ENCODE data around the gene GBP5.
"Not testable (repeated sequence)": the region's sequence is repeated elsewhere in the genome, so short reads cannot be mapped to it uniquely, and the experiment has no call there.

Gene GBP5

DNA sequence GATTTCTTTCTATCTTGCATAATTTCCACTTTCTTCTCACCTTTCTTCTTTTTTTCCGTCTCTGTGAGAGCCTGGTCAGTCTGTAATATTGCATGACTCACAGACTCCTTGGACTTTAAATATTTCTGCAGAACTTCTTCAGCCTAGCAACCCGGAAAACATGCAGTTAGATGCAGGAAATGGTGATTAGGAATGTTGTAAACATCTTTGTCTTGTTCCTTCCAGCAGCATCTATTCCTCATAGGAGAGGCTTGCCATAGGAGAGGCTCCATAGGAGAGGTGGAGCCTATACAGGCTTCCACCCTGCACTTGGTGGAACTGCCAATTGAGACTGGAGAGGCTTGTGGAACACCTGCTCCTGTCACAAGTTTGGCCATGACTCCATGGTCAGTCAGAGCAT, 10.0 kb downstream of the GBP5 start:
- DNase-seq (ENCODE audit: low spot score): no peak
- TF ChIP-seq, protein P1, sequence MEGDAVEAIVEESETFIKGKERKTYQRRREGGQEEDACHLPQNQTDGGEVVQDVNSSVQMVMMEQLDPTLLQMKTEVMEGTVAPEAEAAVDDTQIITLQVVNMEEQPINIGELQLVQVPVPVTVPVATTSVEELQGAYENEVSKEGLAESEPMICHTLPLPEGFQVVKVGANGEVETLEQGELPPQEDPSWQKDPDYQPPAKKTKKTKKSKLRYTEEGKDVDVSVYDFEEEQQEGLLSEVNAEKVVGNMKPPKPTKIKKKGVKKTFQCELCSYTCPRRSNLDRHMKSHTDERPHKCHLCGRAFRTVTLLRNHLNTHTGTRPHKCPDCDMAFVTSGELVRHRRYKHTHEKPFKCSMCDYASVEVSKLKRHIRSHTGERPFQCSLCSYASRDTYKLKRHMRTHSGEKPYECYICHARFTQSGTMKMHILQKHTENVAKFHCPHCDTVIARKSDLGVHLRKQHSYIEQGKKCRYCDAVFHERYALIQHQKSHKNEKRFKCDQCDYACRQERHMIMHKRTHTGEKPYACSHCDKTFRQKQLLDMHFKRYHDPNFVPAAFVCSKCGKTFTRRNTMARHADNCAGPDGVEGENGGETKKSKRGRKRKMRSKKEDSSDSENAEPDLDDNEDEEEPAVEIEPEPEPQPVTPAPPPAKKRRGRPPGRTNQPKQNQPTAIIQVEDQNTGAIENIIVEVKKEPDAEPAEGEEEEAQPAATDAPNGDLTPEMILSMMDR (IDR thresholded peaks at IDR 0.05; ENCODE audit: extremely low read depth, missing control alignments): no peak

DNA sequence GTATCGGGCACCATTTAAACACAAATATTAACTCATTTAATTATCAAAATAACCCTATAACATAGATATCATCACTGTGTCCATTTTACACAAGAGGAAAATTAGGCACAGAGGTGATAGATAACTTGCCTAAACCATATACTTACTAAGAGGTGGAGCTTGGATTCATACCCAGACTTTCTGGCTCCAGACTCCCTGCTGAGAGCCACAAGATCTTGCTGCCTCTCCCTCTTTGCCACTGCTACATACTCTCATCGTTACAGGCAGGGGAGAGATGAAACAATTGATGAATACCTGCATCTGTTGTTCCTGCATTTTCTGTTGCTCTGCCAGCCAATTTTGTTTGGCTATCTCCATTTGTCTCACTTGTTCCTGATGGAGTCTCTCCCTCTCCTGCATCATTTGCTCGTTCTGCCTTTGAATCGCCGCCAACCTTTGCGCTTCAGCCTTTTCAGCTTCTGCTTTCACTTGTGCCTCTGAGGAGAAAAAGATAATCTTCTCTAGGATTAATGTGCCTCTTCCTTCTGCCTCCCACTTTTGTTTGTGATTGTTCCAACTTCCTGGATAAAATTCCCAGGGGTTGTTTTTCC, 10.6 kb downstream of the GBP5 start:
- TF ChIP-seq, protein P1 (IDR thresholded peaks at IDR 0.05; ENCODE audit: extremely low read depth, missing control alignments): no peak
- DNase-seq (ENCODE audit: low spot score): no peak

DNA sequence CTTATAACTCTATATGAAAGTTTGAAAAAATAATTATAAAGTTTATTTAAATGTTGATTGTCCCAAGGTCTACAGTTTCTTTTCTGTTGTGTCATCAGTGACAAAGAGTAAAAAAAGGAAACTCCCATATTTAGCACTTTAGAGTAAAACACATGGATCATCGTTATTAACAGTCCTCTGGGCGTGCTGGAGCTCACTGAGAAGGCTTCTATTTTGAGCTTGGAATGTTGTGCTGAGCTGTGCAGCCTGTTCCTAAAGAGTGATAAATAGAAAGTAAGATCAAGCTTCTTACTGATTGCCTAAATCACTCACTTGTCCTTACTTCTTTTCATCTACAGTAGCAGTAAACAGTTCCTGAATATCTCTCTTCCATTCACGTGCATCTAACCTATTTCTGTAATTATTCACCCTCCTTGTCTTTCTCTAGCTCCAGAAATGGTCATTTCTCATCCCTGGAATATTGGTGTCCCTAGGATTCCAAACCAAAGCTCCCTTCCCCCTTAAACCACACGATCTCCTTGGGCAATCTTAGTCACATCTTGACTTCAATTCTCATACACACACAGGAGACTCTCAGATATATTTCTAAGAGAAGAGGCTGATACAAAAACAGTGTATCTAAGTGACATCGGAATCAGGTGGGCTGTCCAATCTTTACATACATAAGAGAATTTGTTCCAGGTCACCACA, 11.9 kb downstream of the GBP5 start:
- TF ChIP-seq, protein P1 (IDR thresholded peaks at IDR 0.05; ENCODE audit: extremely low read depth, missing control alignments): no peak
- DNase-seq (ENCODE audit: low spot score): no peak

DNA sequence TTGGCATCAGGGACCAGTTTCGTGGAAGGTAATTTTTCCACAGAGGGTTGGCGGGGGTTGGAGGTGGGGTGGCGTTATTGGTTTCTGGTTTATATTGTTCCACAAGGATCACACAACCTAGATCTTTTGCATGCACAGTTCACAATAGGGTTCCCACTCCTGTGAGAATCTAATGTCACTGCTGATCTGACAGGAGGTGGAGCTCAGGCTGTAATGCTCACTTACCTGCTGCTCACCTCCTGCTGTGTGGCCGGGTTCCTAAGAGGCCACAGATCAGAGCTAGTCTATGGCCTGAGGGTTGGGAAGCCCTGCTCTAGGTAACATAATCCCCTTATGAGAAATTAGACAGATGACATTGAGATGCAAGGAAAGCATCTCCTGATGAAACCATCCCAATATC, 12.6 kb downstream of the GBP5 start:
- DNase-seq (ENCODE audit: low spot score): no peak
- TF ChIP-seq, protein P1 (IDR thresholded peaks at IDR 0.05; ENCODE audit: extremely low read depth, missing control alignments): no peak

DNA sequence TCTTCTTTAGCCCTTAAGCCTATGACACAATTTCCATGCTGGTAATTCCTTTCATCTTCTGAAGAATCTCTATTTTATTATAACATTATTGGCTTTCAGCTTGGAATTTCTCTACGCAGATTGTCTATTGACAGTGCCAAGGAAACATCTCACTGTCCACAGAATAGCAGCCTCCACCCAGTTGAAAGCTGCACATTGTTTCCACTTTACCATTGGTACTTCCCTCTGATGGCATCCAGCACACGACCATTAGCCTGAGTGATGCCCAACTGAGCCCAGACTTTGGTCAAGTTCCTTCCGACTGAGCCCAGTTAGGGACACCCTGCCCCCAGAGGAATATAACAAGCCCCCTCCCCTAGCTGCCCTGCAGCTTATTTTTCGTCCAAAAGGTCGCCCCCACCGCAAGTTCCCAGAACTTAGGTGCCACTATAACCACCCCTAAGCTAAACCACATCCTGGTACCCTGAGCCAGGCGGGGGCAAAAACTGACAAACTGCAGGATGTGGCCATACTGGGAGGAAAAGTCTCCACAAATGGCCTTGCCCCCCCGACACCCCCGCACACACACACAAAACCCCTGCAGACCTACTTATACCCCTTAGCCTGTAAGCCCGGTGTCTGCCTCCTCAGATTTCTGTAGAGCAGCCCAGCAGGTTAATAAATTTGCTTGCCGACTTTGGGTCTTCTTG, 13.2 kb downstream of the GBP5 start:
- TF ChIP-seq, protein P1 (IDR thresholded peaks at IDR 0.05; ENCODE audit: extremely low read depth, missing control alignments): no peak

DNA sequence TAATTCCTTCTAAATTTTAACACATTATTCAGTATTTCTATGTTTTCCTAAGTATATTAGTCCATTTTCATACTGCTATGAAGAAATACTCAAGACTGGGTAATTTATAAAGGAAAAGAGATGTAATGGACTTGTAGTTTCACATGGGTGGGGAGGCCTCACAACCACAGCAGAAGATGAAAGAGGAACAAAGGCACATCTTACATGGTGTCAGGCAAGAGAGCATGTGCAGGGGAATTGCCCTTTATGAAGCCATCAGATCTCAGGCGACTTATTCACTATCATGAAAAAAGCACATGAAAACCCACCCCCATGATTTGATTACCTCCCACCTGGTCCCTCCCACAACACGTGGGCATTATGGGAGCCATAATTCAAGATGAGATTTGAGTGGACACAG, 15.6 kb downstream of the GBP5 start:
- TF ChIP-seq, protein P1 (IDR thresholded peaks at IDR 0.05; ENCODE audit: extremely low read depth, missing control alignments): no peak
- no peak for DNase-seq (ENCODE audit: low spot score)

More for the DNA sequence above, 13.2 kb downstream of the GBP5 start:
- no peak for DNase-seq (ENCODE audit: low spot score)

DNA sequence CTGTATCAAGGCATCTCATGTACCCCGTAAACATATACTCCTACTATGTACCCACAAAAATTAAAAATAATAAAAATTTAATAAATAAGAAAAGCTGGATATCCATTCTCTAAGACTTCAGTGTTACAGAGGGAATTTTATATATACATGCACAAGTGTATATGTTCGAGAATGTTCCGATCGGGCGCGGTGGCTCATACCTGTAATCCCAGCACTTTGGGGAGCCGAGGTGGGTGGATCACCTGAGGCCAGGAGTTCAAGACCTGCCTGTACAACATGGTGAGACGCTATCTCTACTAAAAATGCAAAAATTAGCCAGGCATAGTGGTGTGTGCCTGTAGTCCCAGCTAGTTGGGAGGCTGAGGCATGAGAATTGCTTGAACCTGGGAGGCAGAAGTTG, 17.1 kb downstream of the GBP5 start:
- DNase-seq (ENCODE audit: low spot score): not testable (repeated sequence)

Data from GM20000 (cell line).